Left forelimb (tissue), 1 donor: ENCODE results near the gene TXNDC2.

Experiments
- DNase-seq: peaks from one replicate; pipeline ENCODE4 v3.0.0-alpha.2; 2018; ENCODE audit warnings: low spot score

TXNDC2 gene

GRCh38 chr18:9860682-9861081 is 25.1 kb upstream of the TXNDC2 start:
- DNase-seq, result no peak

GRCh38 chr18:9861157-9861556 is 24.6 kb upstream of the TXNDC2 start:
- no peak for DNase-seq

DNA sequence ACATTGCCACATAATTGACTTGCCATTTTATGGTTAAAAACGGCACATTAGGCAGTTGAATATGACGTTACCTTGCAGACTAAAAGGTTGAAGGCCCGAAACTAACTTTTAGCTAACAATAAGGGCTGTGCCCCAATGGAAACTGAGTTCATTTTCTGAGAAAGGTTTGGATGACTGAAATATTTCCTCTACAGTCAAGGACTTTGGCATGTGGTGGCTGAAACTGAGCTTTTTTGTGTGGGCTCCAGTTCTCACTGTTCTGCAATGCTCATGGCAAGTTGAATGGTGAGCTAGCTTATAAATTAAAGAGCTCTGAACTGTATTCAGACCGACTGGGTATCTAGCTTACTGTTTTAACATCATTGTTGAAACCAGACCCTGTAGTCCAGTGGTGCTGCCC is 23.8 kb upstream of the TXNDC2 start:
- no peak for DNase-seq

- no peak for DNase-seq
These were observed 23.1 kb upstream of the TXNDC2 start for GRCh38 chr18:9862686-9863085.

GRCh38 chr18:9863282-9863681 is 22.5 kb upstream of the TXNDC2 start:
- no peak for DNase-seq

GRCh38 chr18:9865764-9866490 is 19.8 kb upstream of the TXNDC2 start:
- DNase-seq, result no peak

DNA sequence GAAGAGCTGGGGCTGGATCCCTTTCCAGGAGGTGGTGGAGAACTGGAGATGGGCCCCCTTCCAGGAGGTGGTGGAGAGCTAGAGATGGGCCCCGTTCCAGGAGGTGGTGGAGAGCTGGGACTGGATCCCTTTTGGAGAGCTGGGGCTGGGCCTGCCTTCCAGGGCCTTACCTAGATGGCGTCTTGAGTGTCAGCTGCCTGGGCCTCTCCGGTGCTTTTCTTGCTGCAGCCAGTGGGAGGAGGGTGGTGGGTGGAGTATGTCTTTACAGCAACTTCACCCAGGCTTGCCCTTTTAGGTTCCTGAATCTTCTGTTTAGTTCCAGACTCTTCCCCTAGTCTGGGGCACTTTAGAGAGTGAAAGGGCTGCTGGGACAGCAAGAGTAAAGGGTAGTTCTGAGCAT is 19.1 kb upstream of the TXNDC2 start:
- DNase-seq, result no peak

DNA sequence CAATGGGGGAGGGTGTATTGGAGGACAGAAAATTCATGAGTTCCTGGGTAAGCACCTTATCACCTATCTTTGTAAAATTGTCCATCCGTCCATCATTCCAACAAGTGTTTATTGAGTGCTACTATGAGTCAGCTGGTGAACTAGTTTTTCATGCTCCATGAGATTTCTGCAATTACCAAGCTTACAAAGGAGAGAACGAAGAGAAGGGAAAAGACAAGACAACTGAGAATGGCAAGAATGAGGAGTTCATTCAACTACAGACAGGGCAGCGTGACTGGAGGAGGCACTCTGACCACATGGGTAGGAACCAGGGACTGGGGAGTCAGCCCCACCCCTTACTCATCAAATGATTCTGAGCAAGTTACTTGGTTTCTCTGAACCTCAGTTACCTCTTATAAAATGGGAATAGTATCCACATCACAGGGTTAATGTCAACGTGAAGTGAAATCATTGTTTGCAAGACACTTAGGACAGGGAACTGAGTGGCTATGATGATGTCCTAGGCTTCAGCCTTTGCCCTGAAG is 18.6 kb upstream of the TXNDC2 start:
- no peak for DNase-seq

DNA sequence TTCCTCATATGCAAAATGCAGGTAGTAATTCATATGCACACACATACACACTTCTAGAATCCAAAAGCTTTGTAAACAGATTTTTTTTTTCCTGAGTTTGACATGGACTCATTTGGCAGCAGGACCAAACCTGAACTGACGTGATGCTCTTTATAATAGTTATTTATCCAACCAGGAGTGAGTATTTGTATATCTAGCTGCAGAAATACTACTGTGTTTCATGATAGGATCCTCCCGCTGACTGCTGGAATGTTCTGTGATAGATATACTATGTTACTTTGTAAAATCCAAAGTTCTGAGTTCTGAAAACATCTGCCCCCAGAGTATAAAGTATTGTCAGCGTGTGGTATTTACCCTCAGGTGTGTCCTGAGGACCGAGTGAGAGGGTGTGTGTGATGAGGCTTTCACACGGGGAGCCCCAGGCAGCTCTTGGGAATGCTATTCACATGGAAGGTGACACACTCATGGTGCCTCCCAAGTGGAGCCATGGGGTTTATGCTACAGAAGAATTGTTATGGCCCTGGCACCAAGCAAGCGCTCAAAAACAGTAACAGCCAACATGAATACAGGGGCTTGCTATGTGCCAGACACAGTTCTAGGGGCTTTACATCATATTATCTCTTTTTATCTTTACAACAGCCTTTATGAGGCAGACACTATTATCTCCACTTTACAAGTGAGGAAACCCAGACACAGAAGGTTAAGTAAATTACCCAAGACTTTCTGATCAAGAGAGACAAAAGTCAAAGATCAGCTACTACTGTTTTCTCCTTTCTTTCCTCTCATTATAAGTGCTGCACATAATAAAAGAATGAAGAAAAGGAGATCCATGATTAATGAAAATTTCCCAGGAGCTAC is 16.7 kb upstream of the TXNDC2 start:
- DNase-seq, result no peak

GRCh38 chr18:9869715-9870430 is 15.9 kb upstream of the TXNDC2 start:
- DNase-seq, result no peak

GRCh38 chr18:9870431-9871008 is 15.3 kb upstream of the TXNDC2 start:
- DNase-seq, result no peak

- DNase-seq, result no peak
These were observed 14.5 kb upstream of the TXNDC2 start for GRCh38 chr18:9871244-9871746.

- DNase-seq, result no peak
These were observed 12.9 kb upstream of the TXNDC2 start for GRCh38 chr18:9872823-9873222.

DNA sequence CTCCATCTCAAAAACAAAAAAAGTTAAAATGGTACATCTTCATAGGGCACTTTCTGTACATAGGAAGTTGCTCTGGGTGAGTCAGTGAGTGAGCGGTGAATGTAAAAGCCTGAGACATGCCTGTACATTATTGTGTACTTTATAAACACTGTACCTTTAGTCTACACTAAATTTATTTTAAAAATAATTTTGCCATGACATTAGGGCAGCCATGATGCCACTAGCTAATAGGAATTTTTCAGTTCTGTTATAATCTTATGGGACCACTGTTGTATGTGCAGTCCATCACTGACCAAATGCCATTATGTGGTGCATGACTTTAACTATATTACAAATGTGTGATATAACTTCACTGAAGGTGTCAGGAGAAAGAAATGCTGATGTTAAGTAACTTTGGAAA is 11.0 kb upstream of the TXNDC2 start:
- DNase-seq, result no peak

- no peak for DNase-seq
These were observed 9.4 kb upstream of the TXNDC2 start for GRCh38 chr18:9876212-9876866.

DNA sequence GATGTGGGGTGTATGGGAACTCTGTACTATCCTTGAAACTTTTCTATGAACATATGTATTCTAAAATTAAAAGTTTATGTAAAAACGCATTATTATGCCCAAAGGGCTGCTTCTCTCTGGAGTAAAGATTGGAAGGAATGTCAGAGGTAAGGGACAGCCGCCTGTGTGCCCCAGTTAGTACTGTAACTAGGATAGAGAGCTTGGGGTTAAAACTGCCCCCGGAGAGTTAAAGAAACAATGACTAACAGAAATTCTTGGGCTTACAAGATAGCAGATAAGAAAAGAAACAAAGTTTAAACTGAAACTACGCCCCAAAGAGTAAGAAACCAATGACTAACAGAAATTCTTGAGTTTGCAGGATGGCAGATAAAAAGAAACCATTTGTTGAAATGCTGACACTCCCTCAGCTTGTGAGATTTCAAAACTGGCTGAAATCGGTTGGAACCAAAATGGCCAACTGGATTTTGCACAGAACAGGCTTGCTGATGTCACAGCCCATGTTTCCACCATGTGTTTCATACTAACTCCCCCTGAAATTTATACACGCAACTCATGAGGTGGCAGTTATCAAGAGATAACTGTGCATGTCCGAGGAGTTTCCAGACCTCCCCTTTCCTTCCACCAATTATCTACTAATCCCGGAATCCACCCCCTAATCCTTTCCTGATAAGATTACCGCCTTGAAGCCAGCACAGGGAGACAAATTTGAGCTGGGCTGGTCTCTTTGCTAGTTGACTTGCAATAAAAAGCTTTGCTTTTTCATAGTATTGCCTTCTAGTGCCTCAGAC is 8.7 kb upstream of the TXNDC2 start:
- no peak for DNase-seq

- DNase-seq, result no peak
These were observed 8.1 kb upstream of the TXNDC2 start for GRCh38 chr18:9877655-9878014.

DNA sequence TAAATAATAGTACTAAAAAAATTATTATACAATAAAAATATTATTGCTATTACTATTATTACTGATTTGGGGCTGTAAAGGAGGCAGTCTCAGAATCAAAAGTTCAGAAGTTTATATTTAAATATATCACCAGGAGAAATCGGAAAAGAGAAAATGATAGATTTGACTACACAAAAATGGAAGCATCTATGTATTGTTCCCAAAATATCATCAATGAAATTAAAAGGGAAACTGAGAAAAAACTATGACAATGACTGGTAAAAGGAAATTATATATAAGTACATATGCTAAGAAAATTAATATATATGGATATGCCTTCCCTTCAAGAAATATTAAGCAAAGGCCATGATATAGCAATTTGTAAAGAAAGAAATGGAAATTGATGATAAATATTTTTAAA is 7.7 kb upstream of the TXNDC2 start:
- no peak for DNase-seq

GRCh38 chr18:9878783-9879242 is 7.0 kb upstream of the TXNDC2 start:
- DNase-seq, result no peak

DNA sequence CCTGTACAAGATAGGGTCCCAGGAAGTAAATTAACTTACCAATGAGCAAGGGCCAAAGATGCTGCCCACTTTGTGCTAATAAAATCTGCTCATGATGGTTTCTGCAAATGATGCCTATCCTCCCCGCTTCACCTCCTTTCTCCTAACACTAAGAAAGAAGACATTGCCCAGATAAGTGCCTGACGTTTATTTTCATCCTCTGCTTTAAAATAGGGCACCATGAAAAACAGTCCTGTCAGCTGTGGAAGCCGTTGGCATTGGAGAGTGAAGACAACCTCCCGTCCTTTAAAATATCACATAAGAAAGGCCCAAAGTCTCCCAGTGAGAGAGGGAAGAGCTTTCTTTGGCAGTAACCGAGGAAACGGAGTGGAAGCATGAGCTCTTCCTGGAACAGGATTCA is 1.7 kb upstream of the TXNDC2 start:
- no peak for DNase-seq
